Panc1 (cell line): ENCODE results near the gene MYBPHL.

Source experiments
- POLR2AphosphoS5 ChIP-seq: IDR thresholded peaks from 2 replicates; pipeline ENCODE4 v1.6.1; 2012; ENCODE audit warnings: mild to moderate bottlenecking, low read depth, low read length, moderate library complexity
- SIN3A ChIP-seq: IDR thresholded peaks from 2 replicates; pipeline ENCODE4 v1.6.1; 2012; ENCODE audit warnings: low read depth, mild to moderate bottlenecking, low read length, moderate library complexity, borderline replicate concordance; ENCODE audit not compliant: insufficient read depth
- TCF7L2 ChIP-seq: IDR thresholded peaks from 2 replicates; pipeline ENCODE4 v1.6.1; 2011; ENCODE audit warnings: mild to moderate bottlenecking, low read depth, low read length, inconsistent platforms
- TF ChIP-seq, protein P1 (sequence below): fragments of 450-650 bp; IDR thresholded peaks from 2 replicates; pipeline ENCODE4 v1.5.1; 2017; ENCODE audit warnings: mild to moderate bottlenecking
- TF ChIP-seq, protein P2 (sequence below), 2 experiments: IDR thresholded peaks; 2 replicates each; pipeline ENCODE4 v1.6.1; 2011 to 2012; ENCODE audit warnings: low read depth in 2 of 2, control low read depth in 1 of 2, low read length in 1 of 2, mild to moderate bottlenecking in 1 of 2, moderate library complexity in 1 of 2; ENCODE audit not compliant: insufficient read depth in 1 of 2

- TF ChIP-seq, protein P1, sequence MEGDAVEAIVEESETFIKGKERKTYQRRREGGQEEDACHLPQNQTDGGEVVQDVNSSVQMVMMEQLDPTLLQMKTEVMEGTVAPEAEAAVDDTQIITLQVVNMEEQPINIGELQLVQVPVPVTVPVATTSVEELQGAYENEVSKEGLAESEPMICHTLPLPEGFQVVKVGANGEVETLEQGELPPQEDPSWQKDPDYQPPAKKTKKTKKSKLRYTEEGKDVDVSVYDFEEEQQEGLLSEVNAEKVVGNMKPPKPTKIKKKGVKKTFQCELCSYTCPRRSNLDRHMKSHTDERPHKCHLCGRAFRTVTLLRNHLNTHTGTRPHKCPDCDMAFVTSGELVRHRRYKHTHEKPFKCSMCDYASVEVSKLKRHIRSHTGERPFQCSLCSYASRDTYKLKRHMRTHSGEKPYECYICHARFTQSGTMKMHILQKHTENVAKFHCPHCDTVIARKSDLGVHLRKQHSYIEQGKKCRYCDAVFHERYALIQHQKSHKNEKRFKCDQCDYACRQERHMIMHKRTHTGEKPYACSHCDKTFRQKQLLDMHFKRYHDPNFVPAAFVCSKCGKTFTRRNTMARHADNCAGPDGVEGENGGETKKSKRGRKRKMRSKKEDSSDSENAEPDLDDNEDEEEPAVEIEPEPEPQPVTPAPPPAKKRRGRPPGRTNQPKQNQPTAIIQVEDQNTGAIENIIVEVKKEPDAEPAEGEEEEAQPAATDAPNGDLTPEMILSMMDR, result no peak
- no peak for TF ChIP-seq POLR2AphosphoS5
- TF ChIP-seq TCF7L2, result no peak
- no peak for TF ChIP-seq SIN3A
- TF ChIP-seq, protein P2, sequence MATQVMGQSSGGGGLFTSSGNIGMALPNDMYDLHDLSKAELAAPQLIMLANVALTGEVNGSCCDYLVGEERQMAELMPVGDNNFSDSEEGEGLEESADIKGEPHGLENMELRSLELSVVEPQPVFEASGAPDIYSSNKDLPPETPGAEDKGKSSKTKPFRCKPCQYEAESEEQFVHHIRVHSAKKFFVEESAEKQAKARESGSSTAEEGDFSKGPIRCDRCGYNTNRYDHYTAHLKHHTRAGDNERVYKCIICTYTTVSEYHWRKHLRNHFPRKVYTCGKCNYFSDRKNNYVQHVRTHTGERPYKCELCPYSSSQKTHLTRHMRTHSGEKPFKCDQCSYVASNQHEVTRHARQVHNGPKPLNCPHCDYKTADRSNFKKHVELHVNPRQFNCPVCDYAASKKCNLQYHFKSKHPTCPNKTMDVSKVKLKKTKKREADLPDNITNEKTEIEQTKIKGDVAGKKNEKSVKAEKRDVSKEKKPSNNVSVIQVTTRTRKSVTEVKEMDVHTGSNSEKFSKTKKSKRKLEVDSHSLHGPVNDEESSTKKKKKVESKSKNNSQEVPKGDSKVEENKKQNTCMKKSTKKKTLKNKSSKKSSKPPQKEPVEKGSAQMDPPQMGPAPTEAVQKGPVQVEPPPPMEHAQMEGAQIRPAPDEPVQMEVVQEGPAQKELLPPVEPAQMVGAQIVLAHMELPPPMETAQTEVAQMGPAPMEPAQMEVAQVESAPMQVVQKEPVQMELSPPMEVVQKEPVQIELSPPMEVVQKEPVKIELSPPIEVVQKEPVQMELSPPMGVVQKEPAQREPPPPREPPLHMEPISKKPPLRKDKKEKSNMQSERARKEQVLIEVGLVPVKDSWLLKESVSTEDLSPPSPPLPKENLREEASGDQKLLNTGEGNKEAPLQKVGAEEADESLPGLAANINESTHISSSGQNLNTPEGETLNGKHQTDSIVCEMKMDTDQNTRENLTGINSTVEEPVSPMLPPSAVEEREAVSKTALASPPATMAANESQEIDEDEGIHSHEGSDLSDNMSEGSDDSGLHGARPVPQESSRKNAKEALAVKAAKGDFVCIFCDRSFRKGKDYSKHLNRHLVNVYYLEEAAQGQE (IDR thresholded peaks at IDR 0.05; ENCODE audit: insufficient read depth in 1 of 2, low read depth in 2 of 2, low read length in 1 of 2), result no peak
Measured at GRCh38 chr1:109270623-109271317, 36.0 kb downstream of the MYBPHL start.
